ENCODE measurements around the gene TFAP2D.

The TFAP2D gene

DNA sequence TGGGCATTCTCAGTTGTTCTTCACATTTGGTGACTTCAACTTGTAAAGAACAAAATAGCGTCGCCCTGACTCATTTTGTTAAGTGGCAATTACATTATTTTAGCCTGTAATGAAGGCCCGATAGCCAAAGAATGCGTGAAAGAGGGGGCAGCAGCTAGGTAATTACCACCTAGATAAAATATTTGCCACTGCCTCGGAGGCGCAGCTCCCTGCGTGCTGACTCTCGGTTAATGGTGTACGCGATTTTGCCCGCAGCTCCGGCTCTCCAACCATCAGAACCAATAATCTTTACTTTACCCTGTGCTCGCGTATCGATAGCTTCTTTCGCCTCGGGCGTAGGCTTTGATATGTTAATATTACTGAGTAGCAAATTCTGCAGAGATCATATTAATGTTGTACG, 8.7 kb downstream of the TFAP2D start:
- DNase-seq, result no peak

DNA sequence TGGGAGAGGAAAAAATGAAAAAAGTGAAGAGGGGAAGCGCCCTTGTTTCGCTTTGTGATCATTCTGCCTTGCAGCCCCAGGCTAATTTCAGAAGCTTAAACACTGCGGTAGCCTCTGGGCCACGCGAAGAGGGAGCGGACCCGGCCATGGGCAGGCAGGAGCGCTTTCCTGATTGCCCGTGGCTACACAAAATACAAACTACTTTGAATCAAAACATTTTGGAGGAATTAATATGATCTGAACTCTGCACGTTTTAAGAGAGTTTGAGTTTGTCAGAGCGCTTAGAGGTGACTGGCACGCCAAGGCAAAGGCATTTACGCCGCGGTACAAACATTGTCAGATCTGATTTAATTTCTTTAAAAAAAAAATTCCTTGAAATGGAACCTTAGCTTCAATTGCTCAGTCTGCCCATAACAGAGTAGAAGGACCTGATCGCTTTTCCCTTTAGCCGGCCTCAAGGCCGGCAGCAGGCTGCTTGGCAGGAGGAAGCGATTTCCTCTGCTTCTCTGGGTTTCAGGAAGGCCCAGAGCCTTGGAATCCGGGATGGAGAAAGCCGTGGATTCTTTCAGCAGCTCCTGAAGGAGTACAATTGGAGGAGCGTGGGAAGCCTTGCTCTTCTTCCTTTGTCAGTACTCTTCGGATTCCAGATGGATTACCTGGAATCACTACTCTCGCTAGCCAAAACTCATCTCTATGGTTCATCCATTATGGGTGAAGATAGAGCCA, 9.7 kb downstream of the TFAP2D start:
- DNase-seq, result no peak

DNA sequence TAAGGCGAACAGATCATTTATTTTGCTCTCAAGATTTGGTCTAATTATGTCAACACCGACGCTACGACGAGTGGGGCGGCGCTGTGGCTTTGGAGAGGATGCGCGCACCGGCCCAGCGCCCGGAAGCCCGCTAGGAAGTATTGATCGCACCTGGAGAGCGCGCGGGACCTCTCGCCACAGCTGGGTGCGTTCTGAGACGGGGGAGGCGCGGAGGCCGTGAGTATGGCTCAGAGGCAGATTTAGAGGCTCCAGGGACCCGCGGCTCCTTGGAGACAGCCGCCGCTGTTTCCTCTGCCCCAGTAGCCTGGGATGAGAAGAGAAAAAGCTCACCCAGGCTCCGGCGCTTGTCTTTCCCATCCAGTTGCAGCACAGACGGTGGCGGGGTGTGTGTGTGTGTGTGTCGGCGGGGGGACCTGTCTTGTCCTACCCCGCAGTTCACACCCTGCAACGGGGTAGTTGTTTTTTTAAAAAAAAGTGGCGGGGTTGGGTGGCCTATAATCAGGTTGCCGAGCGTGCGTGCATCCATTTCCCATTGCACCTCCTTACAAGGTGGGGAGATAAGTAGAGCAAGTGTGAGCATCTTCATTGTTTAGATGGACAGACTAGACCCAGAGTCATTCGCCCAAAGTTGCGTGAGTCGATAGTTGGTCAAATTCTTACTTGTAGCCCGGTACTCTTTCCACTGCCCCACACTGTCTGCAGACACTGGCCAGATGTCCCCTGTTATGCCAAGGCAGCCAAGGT, 11.2 kb downstream of the TFAP2D start:
- peak; percentile 3 for DNase-seq

DNA sequence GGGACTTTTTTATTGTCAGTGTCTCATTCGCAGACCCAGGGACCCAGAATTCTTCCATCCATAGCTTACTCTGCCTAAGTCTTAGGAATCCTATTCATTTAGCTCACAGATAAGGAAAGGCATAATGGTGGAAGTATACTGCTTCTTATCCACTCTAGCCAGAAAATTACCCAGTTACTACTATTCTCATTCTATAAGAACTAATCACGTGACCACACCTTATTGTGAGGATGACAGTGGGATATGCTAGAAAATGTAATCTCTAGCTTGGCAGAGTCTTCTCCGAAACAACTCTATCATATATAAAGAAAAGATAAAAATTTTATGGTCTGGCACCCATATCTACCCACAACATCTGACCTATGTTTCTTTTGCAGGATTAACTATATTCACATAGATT, 21.2 kb downstream of the TFAP2D start:
- DNase-seq, result no peak

DNA sequence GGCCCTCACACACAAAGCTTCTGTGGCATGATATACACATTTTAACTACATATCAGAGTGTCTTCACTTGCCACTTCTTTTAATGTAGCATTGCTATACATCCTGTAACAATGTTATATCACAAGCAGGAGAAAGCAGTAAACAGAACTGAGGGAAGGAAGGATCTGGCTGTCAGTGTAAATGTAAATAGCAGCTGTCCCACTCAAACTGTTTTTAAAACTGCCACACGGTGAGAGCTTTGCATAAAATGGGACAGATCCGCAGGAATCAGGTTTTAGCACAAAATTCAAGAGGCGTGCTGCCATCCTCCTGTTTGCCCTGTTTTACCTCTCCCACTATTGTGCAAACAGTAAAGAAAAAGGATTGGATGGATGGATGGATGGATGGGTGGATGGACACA, 28.8 kb downstream of the TFAP2D start:
- no peak for DNase-seq

DNA sequence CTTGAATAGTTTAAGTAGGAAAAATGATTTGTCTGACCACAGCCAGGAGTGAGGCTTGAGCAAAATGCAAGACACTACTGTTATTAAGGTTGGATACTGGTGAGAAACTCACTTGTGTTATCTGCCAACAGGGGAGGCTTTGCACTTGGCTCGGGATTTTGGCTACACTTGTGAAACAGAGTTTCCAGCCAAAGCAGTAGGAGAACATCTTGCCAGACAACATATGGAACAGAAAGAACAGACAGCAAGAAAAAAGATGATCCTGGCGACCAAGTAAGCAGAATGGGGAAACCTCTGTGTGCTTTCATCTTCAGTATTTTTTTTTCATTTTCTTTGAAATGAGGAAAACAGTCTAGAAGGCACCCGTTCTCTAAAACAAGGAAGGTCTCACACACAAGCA, 31.6 kb downstream of the TFAP2D start:
- DNase-seq, result no peak

DNA sequence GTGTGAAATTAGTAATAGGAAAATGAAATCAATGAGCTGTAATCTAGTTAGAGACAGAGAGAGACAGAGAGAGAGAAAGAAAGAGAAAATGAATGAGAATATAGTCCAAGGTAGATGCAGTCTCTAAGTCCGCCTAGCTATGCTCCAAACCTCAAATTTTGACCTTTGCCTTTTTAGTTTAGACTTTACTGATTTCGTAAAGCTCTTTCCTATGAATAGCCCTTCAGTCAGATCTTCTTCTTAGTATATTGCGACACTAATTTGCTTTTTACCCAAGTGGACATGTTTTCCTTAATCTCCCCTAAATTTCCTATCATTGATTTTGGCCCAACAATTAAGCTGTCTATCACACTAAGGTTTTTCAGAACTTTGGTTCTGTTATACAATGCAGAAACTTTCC, 49.5 kb downstream of the TFAP2D start:
- no peak for DNase-seq

DNA sequence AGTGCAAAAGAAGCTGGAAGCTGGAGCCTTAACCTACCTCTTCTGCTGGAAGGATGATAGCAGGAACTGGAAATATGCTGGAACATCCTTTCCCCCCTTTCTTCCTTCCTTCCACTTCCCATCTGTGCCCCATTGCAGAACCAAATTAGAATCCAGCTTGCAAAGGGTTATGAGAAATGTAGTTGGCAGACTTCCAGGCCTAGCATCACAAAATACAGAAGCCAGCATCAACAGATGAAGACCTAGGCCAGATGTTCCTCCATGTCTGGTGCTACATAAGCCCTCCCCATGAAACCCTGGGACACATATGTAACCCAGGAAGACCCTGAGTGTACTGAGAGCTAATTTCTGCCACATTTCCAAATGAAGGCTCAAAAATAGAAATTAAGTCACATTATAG, 65.4 kb downstream of the TFAP2D start:
- no peak for DNase-seq

DNA sequence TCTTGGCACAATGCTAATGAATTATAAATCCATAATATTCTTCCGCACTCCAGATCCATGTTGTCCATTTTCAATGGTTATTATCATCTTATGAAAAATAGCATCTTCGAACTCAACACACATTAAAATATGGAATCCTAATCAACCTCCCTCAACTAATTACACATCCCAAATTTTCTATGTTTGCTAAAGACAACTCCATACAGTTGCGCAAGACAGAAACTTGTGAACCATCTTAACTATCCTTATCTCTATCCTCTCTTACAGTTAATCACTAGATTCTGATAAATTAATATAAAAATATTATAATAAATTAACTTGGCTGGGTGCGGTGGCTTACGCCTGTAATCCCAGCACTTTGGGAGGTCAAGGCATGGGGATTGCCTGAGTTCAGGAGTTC, 67.1 kb downstream of the TFAP2D start:
- DNase-seq, result no peak

DNA sequence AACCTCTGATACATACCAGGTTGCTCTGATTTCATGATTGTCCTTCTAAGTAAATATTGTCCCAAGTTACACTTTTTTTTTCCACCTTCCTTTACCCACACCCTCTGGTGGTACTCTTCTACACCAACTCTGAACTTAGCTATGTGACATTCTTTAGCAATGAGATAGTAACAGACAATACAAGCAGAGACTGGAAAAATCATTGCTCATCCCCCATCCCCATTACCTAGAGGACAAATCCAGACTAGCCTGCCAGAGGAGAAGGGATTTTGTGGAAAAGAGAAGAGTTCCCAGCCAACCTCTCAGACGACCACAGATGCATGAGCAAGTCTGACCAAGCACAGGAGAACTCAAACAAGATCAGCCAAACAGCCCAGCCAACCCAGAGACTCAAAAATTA, 72.6 kb downstream of the TFAP2D start:
- DNase-seq, result no peak

DNA sequence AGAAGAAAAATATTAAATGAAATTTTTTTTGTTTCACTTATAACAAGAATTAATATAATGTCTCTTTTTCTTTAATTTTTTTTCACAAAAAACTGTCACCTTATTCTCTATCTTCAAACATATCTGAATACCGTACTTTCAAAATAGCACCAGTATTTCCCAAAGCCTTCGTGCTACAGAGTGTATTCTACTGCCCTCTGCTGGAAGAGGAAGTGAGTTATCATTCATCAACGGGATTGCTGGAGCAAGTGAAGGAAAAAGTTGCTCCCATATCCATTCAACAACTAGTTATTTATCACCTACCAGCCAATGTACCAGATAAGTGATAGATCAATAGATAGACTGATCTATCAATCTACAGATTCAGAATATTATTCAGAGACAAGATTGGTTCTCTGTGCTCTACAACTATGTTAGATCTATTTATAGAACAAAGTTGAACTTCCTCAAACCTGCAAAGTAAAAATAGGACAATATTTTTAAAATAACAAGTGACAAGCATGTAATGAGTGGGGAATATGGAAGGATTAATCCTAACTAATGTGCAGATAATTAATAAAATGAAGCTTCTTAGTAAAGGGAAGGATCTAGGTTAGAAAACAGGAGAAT, 78.7 kb downstream of the TFAP2D start:
- DNase-seq, result peak; percentile 54

DNA sequence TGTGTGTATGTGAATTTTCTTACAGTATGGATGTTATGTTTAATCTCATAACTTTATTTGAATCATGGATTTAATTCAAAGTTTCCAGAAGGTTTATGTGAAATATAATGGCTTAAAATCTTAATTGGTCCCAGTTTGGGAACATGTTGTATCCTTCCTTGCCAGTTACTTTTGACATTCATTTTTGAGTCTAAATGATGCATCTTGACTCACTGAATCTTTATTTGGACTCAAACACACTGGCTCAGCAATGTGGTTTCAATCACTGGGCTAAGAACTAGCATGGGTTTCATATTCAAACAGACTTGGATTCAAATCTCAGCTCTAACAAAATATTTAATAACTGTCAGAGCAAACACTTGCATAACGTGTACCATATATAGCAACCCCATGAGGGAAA, 79.4 kb downstream of the TFAP2D start:
- DNase-seq, result no peak

DNA sequence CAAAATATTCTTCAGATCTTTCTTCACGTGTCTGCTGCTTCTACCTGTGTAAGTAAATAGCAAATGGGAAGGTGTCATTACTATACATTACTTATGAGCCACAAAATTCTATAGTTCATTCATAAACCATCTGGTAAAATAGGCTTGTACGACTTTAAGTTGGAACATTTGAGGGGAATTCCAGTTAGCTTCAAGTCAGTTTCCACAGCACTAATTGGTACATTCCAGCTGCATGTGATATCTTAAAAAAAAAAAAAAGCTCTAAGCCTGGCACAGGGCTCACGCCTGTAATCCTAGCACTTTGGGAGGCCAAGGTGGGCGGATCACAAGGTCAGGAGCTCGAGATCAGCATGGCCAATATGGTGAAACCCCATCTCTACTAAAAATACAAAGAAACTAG, 82.2 kb downstream of the TFAP2D start:
- no peak for DNase-seq

DNA sequence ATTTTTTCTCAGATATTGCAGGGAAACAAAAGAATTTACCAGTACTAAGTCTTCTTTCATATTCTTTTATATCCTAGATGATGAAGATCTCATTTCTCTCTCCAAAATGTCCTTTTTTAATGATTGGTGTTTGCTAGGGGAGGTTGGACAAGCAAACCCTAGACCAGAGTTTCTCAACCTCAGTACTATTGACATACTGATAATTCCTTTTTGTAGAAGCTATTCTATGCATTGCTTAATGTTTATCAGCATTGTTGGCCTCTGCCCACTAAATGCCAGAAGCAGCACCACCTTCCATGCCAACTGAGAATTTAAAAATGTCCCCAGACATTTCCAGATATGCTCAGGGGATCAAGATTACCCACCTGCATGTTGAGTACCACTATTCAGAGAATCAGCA, 91.0 kb downstream of the TFAP2D start:
- no peak for DNase-seq

DNA sequence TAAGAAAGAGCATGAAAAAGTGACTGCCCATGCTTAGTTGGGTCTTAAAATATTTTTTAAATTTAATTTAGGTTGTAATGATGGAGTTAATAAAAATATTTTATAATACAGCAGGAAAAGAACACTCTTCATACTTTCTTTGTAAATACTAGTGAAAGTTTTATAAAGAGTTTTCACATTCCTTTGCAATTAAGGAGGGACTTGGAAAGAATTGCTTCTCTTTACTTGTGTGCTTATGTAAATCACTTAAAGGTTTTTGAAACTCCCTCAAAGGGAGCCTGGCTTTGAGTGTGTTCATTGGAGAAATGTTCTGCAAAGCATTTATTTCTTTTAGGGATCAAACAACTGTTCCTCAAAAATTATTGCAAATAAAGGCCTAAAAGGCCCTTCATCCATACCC, 93.7 kb downstream of the TFAP2D start:
- no peak for DNase-seq

DNA sequence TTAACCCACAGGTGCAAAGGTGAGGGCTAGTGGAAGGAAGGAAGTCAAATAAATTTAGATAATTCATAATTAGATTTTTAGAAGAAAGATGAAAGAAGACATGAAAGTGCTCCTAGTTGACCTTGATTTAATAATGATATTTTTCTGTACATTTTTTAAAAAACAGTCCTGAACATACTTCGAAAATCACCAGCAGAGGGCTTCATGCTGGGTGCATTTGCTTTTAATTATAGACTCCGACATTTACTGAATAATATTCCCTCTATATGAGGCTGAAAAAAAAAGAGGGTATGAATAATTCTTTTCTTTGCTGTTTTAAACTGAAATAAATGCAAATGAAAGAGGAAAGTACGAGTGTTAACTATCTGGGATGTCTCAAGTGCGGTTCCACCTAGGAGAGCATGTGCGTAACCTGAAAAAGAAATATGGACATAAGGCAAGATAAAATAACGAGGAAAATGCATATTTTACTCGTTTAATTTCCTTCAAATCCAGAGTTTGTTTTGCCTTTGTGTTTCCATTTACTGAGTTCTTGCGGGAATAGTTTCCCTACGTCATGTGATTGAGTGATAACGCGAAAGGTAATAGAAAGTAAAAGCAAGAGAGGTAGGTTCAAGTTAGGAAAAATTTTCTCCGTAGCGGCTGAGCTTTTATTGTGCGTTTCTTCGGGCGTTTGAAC, 102.2 kb downstream of the TFAP2D start:
- DNase-seq, result no peak

DNA sequence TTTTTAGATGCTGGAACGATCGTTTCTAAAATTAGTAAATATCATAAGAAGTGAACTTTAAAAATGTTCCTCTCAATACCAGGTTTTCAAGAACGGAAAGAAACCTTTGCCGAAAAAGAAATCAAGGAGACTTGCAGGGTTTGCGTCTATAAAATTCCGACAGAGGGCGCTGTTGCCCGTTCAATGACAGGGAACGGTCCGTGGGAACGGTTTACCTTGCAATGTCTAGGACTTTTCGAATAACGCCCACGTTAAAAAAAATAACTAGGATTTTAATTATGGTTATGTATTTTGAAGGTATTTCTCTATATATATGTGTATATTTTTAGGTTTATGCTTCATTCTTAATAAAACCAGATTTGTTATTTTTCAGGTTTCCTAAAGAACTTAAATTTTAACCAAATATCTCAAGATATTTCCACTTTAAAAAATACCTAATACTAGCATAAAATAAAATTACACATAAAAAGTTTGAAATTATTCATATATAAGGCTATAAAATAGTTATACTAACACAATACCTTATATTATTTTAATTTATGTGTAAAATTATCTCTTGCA, 102.9 kb downstream of the TFAP2D start:
- DNase-seq, result peak; percentile 77

DNA sequence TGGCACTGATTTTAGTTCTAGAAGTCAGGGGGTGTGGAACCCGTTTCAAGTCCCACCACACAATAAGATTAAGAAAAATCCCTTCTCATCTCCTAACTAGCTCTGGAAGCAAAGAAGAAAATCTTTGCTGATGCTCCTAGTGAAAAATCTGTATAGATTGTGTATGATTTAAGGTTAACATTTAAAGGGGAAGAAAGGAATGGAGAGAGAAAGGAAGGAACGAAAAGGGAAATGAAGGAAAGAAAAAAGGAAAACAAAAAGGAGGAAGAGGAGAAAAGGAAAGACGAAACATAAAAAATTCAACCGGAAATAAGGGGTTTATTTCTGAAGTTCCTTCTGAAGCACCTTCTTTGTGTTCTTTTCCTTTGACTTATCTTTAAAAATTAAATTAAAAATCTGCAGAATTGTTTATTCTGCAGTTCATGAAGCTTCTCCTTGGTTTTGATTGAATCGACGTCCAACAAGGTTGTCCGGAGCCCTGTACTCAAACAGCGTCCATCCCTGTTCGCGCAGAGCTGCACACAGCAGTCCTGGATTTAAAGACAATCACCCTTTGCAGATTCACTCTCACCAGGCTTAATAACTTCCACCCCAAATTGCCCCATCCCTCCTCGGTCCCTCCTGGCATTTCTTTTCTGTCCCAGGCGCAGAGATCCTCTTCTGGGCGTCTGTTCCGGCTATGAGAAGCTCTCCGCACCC, 103.8 kb downstream of the TFAP2D start:
- DNase-seq, result no peak

DNA sequence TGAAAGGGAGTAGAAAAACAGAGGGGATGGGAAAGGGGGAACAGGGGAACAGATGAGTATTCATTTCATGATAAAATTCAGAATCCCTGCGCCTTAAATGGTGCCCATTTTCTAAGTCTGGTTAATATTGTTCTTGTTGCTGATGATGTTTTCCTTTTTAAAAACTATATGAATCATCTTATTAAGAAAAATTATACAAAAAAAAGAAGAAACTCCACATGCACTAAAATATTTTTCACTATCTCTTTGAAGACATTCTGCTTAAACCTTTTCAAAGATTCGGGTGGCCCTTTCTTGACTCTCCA, 104.3 kb downstream of the TFAP2D start:
- no peak for DNase-seq

DNA sequence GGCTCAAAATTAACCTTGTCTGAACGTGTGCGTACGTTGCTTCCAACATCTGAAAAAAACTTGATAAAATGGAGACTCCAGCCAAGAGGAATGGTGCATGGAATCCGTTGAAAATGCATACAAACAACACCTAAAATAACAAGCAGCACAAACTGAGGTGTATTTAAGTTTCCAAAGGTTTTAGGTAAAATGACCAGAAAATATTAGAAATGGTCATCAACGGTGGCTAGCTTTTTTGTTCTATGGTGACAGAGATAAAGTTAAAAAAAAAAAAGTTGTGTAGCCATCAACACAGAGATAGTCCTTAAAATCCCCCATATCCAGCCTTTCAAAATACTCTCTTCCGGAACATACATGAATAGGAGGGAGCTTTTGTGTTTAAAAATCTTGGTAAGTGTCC, 104.7 kb downstream of the TFAP2D start:
- DNase-seq, result no peak

DNA sequence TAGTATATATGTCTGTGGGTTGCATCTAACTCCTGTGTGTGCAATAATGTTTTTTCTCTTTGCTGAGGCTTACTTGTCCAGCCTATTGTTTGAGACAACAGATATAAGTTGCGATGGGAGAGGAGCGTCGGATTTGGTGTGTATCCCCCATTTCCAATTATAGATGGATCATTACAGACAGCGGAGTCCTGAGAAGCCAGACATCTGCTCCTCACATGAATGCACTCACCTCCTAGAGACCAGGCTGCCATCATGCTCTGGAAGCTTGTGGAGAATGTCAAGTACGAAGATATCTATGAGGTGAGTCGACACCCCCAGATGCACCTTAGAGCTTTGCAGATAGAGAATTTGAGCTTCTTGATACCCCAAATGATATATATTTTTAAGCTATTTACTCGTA, 105.3 kb downstream of the TFAP2D start, which contains the start of gene TFAP2B:
Gene TFAP2B (plus strand): TSS at position 199 of the 400 bp plus-strand sequence. CDS start 21 bp downstream, at position 220.
- DNase-seq, result no peak

DNA sequence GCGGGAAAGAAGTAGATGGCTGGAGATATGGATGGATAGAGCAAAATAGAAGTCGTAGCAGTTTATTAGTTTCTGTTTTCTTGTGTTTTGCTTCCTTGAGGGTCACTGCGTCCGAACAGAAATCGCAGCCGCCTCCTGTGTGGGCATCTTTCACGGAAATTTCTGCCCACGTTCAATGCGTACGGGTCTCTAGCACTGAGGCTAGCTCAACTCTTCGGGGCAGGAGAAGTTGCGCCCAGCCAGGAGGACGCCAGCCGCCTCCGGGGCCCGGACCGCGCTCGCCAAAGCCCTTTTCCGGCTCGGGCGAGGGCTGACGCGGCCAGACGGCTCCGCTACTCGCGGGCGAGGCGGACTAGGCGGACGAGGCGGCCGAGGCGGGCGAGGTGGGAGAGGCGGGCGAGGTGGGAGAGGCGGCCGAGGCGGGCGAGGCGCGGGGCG, 106.2 kb downstream of the TFAP2D start:
- DNase-seq, result peak; percentile 12
